ENCODE data around the gene TNFAIP6.
"Not testable (repeated sequence)": the region's sequence is repeated elsewhere in the genome, so short reads cannot be mapped to it uniquely, and the experiment has no call there.

TNFAIP6 gene

GRCh38 chr2:151410485-151410834 lies 53.1 kb downstream of the TNFAIP6 start:
- peak in 1 of 2 donors; percentile 9 for DNase-seq (ENCODE audit: extremely low read depth in 1 of 2, low read depth in 1 of 2)

DNA sequence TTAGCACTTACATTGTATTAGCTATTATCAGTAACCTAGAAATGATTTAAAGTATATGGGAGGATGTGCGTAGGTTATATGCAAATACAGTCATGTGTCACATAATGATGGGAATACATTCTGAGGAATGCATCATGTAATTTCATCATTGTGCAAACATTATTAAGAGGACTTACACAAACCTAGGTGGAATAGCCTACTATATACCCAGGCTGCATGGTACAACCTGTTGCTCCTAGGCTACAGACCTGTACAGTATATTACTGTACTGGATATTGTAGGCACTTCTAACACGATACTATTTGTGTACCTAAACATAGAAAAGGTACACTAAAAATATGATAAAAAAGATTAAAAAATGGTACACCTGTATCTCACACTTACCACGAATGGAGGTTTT lies 60.3 kb downstream of the TNFAIP6 start:
- no peak for DNase-seq (ENCODE audit: extremely low read depth in 1 of 2, low read depth in 1 of 2)

DNA sequence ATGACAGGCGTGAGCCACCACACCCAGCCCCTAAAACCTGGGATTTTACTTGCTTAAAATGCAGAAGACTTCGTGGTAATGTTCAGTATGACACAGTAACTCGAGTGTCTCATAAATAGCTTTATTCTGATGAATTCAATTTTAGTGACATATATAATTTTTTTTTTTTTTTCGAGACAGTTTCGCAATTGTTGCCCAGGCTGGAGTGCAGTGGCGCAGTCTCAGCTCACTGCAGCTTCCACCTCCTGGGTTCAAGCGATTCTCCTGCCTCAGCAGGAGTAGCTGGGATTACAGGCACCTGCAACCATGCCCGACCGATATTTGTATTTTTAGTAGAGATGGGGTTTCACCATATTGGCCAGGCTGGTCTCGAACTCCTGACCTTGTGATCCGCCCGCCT lies 64.3 kb downstream of the TNFAIP6 start:
- not testable (repeated sequence) for DNase-seq (ENCODE audit: extremely low read depth in 1 of 2, low read depth in 1 of 2)

DNA sequence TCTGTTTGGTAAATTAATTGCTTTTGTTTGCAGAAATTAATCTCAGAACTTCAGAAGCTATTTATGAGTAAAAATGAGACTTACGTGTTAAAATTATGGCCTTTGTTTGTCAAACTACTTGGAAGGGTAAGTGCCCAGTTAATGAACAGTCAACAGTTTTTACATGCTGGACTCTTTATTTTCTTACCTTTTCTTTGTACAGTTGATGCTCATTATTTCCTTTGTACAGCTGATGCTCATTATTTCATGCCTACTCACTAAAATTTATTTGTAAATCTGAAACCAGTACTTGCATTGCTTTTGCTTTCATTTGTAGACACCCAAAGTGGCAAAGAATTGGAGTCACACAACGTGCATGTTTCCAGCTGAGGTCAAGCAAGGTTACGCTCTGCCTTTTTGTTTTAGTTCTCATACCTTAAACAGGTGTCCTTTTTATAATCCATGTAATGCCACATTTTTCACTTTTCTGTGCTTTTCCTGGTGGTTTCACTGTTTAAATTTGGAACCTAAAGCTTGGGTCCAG lies 65.6 kb downstream of the TNFAIP6 start:
- DNase-seq (ENCODE audit: extremely low read depth in 1 of 2, low read depth in 1 of 2), result no peak

DNA sequence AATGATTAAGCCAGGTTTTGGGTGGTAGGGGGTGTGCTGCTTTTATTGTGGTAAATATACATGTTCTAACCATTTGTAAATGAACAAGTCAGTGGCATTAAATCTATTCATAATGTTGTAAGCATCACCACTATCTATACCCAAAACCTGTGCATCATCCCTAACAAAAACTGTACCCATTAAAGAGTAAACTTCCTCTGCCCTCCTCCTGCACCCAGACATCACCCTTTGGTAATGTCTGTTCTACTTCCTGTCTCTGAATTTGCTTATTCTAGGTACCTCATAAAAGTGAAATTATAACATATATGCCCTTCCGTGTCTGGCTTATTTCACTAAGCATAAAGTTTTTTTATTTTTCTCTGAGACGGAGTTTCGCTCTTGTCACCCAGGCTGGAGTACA lies 66.4 kb downstream of the TNFAIP6 start:
- no peak for DNase-seq (ENCODE audit: extremely low read depth in 1 of 2, low read depth in 1 of 2)

All from stimulated activated CD8-positive, alpha-beta memory T cell treated with anti-CD3 and anti-CD28 coated beads, Interleukin-7, amount 100 ng/mL, for 48 hours (primary cell).